Colonic mucosa (tissue), 4 donors: Measurements from ENCODE around the gene LDLRAD3. TPM values are rescaled to one million over a fixed set of nuclear protein-coding genes. Genes with fewer than 3 reads are reported as not detected.

Experiments
- DNase-seq: peaks from one replicate; pipeline ENCODE4 v3.0.0-alpha.2; 2020
- H3K27ac ChIP-seq: fragments of 200-600 bp; one replicate; pipeline ENCODE4 v1.8.0; 2021
- H3K27me3 ChIP-seq: fragments of 200-600 bp; one replicate; pipeline ENCODE4 v1.8.0; 2021
- H3K36me3 ChIP-seq: fragments of 200-600 bp; one replicate; pipeline ENCODE4 v1.8.0; 2021
- H3K4me1 ChIP-seq: fragments of 200-600 bp; one replicate; pipeline ENCODE4 v1.8.0; 2021; ENCODE audit warnings: mild to moderate bottlenecking
- H3K4me3 ChIP-seq: fragments of 200-600 bp; one replicate; pipeline ENCODE4 v1.8.0; 2021
- H3K9ac ChIP-seq, 2 donors: one replicate each; pipeline ENCODE4 v1.7.0; 2013; ENCODE audit warnings: control low read depth in 2 of 2, low read depth in 2 of 2, low read length in 2 of 2
- H3K9me3 ChIP-seq: fragments of 200-600 bp; one replicate; pipeline ENCODE4 v1.8.0; 2021
- intact Hi-C: fragments of 100-400 bp; cut with DNase I; formaldehyde crosslinking; loops from one replicate; pipeline ENCODE4 v1.14.1; 2022
- total RNA-seq, 2 donors: library from RNA; stranded (reverse); fragmentation: NEBNext Ultra II Directional in 1 of 2; extraction: Animal tissue kit (Norgen Biotek cat#: 25700) in 1 of 2; gene quantifications; one replicate each; pipeline ENCODE4 v1.2.1, GENCODE V29; 2021
- TF ChIP-seq, protein P1 (sequence below): fragments of 200-600 bp; IDR thresholded peaks from one replicate; pipeline ENCODE4 v1.8.0; 2022; ENCODE audit warnings: antibody characterized with exemption, mild to moderate bottlenecking
- donor health status: healthy.
- donor health status: DM: no; HTN: no; CAD: no.
- donor health status: DM: no; HTN: no; CAD: no.

Gene LDLRAD3
- total RNA-seq, 2 donors from 2014 or later, result 1.9 to 2.9 TPM

DNA sequence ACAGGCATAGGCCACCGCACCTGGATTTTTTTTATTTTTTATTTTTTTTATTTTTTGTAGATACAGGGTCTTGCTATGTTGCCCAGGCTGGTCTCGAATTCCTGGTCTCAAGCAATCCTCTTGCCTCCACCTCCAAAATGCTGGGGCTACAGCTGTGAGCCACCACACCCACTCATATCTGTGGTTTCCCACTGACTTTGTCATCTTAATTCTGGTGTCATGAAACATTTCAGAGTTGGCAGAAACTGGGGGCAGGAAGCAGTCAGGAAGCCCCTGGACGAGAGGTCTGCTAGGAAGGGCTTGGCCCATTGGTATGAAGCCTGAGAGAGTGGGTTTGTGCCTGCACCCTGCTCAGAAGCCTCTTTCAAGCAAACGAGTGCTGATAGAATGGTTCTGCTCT lies 296.3 kb downstream of the LDLRAD3 start:
- H3K4me3 ChIP-seq, result no peak overlapping the region
- DNase-seq, result no peak

DNA sequence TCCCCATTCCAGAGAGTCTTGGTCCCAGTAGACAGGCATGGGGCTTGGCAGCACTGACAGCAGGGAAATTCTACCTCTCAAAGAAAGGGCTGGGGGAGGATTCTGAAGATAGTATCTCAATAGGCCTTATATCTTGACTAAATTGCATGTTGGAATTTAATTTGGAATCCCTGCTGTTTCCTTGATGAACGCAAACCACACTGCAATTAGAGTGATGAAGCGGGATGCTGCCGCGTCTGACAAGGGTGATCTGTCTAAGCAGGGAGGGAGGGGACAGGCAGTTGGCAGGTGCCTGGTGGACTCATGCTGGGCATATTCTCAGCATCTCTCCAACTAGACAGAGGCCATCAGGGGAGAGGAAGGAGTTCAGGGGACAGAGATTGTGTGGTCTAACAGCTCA lies 296.9 kb downstream of the LDLRAD3 start:
- no peak overlapping the region for H3K27ac ChIP-seq
- no peaks in the 10 kb centered on the region for H3K27me3 ChIP-seq
- DNase-seq, result no peak
- H3K4me1 ChIP-seq, result no peaks in the 10 kb centered on the region
- H3K4me3 ChIP-seq, result no peak overlapping the region
- TF ChIP-seq, protein P1, sequence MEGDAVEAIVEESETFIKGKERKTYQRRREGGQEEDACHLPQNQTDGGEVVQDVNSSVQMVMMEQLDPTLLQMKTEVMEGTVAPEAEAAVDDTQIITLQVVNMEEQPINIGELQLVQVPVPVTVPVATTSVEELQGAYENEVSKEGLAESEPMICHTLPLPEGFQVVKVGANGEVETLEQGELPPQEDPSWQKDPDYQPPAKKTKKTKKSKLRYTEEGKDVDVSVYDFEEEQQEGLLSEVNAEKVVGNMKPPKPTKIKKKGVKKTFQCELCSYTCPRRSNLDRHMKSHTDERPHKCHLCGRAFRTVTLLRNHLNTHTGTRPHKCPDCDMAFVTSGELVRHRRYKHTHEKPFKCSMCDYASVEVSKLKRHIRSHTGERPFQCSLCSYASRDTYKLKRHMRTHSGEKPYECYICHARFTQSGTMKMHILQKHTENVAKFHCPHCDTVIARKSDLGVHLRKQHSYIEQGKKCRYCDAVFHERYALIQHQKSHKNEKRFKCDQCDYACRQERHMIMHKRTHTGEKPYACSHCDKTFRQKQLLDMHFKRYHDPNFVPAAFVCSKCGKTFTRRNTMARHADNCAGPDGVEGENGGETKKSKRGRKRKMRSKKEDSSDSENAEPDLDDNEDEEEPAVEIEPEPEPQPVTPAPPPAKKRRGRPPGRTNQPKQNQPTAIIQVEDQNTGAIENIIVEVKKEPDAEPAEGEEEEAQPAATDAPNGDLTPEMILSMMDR, result no peak
- no peaks in the 10 kb centered on the region for H3K9me3 ChIP-seq
- intact Hi-C loops, result no loop called here
- H3K9ac ChIP-seq, result no peak overlapping the region
- H3K36me3 ChIP-seq, result no peaks in the 10 kb centered on the region

More for the DNA sequence above, 296.3 kb downstream of the LDLRAD3 start:
- Histone ChIP-seq H3K36me3 (no peaks in the 10 kb centered on the region), H3K27ac (no peak overlapping the region), H3K4me1 (no peaks in the 10 kb centered on the region), H3K9me3 (no peaks in the 10 kb centered on the region), H3K27me3 (no peaks in the 10 kb centered on the region), H3K9ac (no peak overlapping the region)
- TF ChIP-seq, protein P1, result no peak
- intact Hi-C loops, result no loop called here

DNA sequence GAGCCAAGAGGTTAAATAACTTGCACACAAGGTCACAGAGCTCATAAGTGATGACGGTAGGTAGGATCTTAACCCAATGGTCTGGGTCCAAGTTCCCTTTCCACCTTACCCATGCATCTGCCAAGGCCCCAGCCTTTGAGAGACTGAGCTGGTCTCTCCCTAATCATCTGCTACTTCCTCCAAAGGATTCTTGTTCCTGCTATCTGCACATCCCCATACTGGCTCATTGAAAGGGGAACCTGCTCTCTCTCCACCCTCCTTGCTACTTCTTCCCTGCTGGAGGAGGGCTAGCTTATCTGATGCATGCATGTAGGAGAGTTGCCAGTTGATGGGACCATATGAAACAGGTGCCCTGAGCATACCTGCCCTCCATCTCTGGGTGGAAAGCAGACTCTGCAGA lies 297.6 kb downstream of the LDLRAD3 start:
- H3K4me1 ChIP-seq, result no peaks in the 10 kb centered on the region
- TF ChIP-seq, protein P1, result no peak
- intact Hi-C loops, result no loop called here
- no peaks in the 10 kb centered on the region for H3K36me3 ChIP-seq
- no peak overlapping the region for H3K9ac ChIP-seq
- no peak for DNase-seq
- no peaks in the 10 kb centered on the region for H3K27me3 ChIP-seq
- H3K4me3 ChIP-seq, result no peak overlapping the region
- no peaks in the 10 kb centered on the region for H3K9me3 ChIP-seq
- no peak overlapping the region for H3K27ac ChIP-seq

DNA sequence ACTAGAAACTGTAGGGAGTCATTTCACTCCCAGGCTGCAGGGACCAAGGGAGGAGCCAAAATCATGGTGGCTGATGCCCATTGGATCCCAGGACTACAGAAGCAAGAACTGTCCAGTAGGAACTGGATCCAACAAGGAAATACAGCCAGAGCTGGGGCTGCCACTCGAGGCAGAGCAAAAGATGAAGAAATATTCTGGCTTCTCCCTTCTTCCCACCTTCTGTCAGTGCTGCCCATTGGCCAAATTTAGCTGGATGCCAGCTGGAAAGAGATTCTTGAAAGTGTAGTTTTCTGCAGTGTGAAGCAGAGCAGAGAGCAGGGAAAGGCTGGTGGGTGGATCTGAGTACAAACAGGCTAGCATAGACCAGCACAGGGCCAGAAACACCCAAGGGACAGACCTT lies 299.8 kb downstream of the LDLRAD3 start:
- Histone ChIP-seq H3K9me3 (no peaks in the 10 kb centered on the region), H3K4me3 (no peak overlapping the region), H3K27ac (no peak overlapping the region), H3K4me1 (no peaks in the 10 kb centered on the region), H3K27me3 (no peaks in the 10 kb centered on the region), H3K36me3 (no peaks in the 10 kb centered on the region), H3K9ac (no peak overlapping the region)
- TF ChIP-seq, protein P1, result no peak
- intact Hi-C loops, result no loop called here
- DNase-seq, result no peak

DNA sequence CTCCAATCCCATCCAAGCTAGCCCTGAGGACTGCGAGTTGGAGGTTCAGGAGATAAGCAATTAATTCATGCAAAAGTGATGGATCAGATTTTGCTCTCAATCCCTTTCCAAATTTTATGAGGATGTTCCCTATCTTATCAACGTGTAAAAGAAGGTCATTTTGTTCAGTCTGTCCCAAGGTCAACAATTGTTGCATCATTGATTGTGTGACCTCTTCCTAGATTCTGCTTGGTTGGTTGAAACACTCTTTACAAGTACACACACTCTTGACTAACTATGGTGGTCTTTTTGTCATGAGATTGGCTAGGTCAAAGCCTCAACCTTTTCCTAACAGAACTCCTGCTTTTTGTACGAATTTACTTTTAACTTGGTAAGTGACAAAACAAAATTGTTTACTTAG lies 303.6 kb downstream of the LDLRAD3 start:
- H3K36me3 ChIP-seq, result no peaks in the 10 kb centered on the region
- H3K4me3 ChIP-seq, result no peak overlapping the region
- no peak overlapping the region for H3K9ac ChIP-seq
- H3K27ac ChIP-seq, result no peak overlapping the region
- intact Hi-C loops, result no loop called here
- H3K4me1 ChIP-seq, result no peaks in the 10 kb centered on the region
- TF ChIP-seq, protein P1, result no peak
- H3K27me3 ChIP-seq, result no peaks in the 10 kb centered on the region
- no peaks in the 10 kb centered on the region for H3K9me3 ChIP-seq
- DNase-seq, result no peak

DNA sequence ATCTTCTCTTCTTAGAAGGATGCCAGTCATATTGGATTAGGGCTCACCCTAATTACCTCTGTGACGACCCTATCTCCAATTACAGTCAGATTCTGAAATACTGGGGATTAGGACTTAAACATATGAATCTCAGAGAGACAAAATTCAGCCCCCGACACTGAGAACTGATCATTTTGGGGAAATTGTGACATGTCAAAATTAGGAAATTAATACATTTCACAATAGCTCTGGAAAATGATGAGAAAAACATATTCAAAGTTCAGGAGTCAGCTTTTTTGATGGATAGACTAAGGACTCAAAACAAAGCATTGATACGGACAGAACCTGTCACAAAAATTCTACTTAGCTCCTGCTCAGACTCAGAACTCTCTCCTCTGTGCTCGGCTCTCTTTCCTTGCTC lies 304.6 kb downstream of the LDLRAD3 start:
- TF ChIP-seq, protein P1, result no peak
- no peak overlapping the region for H3K27ac ChIP-seq
- intact Hi-C loops, result no loop called here

More for the DNA sequence above, 304.6 kb downstream of the LDLRAD3 start:
- Histone ChIP-seq H3K4me1 (no peaks in the 10 kb centered on the region), H3K27me3 (no peaks in the 10 kb centered on the region), H3K9ac (no peak overlapping the region), H3K9me3 (no peaks in the 10 kb centered on the region), H3K4me3 (no peak overlapping the region), H3K36me3 (no peaks in the 10 kb centered on the region)
- no peak for DNase-seq
